HG03280 (cell line): ENCODE results near the gene PRKACB.
"Not testable (repeated sequence)": the region's sequence is repeated elsewhere in the genome, so short reads cannot be mapped to it uniquely, and the experiment has no call there.

Source experiments
- ATAC-seq: cut with Tn5 transposase; IDR thresholded peaks from one replicate; pipeline ENCODE4 v1.9.1; 2021; ENCODE audit warnings: mild to moderate bottlenecking, moderate library complexity; ENCODE audit not compliant: unreplicated experiment

PRKACB gene

GRCh38 chr1:84143796-84144565, at the start of gene PRKACB:
PRKACB (plus strand) TSS chr1:84144271; CDS start chr1:84144362, 91 bp downstream.
- peak; percentile 77 for ATAC-seq

DNA sequence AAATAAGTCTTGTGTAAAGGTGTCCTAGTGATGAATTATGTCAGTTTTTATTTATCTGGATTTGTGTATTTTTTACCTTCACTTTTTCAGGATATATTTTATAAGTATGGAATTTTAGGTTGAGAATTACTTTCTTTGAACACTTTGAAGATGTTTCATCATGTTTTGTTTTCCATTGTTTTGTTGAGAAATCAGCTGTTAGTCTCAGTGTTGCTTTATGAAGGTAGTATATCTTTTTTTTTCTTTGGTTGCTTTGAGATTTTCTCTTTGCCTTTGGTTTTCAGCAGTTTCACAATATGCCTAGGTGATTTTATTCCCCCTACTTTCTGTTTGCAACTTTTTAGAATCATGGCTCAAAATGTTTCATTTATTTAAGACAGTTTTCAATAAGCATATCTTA, 48.8 kb upstream of the PRKACB start:
- no peak for ATAC-seq

GRCh38 chr1:84096176-84096575, 47.9 kb upstream of the PRKACB start:
- no peak for ATAC-seq

DNA sequence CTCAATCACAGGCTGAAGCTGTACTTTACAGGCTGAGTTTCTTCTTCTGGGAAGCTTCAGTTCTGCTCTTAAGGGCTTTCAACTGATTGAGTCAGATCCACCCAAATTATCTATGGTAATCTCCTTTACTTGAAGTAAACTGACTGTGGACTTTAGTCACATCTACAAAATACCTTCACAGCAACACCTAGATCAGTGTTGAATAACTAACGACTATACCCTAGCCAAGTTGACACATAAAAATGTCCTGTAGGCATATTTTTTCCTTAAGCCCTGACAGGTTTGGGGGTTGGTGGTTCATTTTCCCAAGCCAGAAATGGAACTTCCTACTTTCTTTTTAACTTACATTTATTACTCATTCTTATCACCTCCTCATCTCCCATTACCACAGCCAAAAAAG, 42.9 kb upstream of the PRKACB start:
- no peak for ATAC-seq

DNA sequence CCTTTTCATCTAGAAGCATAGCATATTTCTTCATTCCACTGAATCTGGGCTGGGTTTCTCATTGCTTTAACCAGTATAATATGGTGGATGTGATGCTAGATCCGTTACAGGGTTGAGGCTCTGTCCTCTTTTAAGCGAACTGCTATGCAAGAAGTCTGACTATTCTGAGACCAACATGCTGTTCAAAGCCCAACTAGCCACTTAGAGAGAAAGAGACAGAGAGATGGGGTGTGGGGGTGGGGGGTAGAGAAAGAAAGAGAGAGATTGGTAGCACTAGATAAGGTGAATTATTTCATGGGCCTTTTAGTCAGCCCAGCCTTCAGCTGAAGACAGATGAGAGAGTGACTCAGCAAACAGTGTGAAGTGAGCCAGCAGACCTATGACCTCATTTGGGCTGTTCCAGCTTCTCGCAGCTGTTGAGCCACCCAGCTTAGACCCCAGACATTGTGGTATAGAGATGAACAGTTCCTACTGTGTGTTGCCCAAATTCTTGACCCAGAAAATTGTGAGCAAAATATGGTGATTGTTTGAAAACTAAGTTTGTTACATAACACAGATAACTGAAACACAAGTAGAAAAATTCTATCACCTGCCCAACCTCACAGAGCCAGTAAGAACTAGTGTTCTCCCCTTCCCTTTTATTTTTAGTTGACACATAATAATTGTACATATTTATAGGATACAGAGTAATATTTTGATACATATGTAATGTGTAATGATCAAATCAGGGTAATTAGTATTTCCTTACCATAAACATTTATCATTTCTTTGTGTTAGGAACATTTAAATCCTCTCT, 40.7 kb upstream of the PRKACB start:
- peak; percentile 68 for ATAC-seq

GRCh38 chr1:84107538-84107937, 36.5 kb upstream of the PRKACB start:
- ATAC-seq = not testable (repeated sequence)

GRCh38 chr1:84107955-84108354, 36.1 kb upstream of the PRKACB start:
- ATAC-seq = no peak

DNA sequence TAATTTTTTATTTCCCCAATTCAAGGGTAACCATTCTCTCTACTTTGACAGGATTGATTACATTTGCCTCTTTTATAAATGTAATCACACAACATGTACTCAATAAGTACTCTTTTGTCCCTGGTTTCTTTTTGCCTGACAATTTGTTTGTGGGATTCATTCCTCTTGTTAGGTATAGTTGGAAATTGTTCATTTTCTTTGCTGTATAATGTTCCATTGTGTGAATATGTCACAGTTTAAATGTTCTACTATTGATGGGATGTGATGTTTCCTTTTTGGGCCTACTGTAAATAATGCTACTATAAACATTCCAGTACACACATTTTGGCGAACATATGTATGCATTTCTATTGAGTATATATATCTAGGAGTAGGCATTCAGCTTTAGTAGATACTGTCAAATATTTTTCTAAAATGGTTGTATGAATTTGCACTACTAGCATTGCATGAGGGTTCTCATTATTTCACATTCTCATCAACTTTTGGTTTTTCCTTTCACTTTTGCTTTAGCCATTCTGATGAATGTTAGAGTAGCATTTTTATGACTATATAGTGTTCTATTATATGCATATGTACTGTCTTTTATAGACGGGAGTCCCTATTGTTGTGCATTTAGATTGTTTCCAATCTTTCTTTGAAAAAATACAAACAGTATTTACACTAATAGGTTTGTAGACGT, 35.0 kb upstream of the PRKACB start:
- ATAC-seq = no peak

DNA sequence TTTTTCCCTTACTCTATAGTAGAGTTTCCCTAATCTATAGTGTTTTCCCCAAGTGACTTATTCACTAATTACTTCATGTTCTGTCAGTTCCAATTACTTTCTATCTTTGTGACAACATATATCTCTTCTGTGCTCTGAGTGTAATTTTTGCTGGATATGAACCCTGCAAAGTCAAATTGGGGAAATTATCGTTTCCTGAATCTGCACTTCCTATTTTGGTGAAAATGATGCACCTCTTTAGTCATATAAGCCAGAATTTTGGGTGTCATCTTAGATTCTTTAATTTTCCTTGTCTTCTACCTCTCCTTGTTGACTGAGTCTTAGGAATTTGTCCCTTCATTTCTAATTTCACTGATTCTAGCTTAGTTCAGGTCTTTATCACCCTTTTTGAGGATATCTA, 33.4 kb upstream of the PRKACB start:
- ATAC-seq = no peak

GRCh38 chr1:84116558-84116957, 27.5 kb upstream of the PRKACB start:
- no peak for ATAC-seq

DNA sequence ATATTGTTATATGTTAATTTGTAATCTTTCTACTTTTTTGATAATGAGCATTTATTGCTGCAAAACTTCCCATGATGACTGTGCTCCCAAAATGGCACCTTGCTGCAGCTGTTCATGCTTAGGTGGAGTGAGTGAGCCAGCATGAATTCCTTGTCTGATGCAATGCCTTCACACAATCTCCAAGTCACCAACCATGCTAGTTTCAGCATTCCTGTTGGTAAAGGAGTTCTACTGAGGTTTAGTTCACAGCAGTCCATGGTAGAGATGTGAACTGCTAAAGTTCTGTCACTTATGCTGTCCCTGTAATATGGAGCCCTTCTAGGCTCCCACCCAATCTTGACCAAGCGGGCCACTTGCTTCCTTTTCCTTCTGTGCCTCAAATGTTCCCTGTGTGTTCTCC, 26.2 kb upstream of the PRKACB start:
- no peak for ATAC-seq

GRCh38 chr1:84121360-84121759, 22.7 kb upstream of the PRKACB start:
- no peak for ATAC-seq

GRCh38 chr1:84122780-84123382, 21.2 kb upstream of the PRKACB start:
- peak; percentile 74 for ATAC-seq

- ATAC-seq = no peak
Observed at GRCh38 chr1:84133479-84133878, 10.6 kb upstream of the PRKACB start.

DNA sequence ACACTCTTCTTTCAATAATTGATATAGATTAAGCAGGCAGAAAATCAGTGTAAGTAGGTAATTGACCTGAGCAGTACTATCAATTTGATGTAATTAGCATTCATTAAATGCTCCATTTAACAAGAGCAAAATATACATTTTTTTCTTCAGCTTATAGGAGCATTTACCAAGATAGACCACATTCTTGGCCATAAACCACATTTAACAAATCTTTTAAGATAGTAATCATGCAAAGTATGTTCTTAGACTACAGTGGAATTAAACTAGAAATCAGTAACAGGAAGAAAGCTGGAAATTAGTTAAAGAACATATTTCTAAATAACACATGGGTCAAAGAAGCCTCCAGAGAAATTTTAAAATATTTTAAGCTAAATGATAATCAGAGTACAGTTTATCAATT, 8.7 kb upstream of the PRKACB start:
- ATAC-seq = no peak

GRCh38 chr1:84141182-84142003, 2.7 kb upstream of the PRKACB start:
- ATAC-seq = no peak

DNA sequence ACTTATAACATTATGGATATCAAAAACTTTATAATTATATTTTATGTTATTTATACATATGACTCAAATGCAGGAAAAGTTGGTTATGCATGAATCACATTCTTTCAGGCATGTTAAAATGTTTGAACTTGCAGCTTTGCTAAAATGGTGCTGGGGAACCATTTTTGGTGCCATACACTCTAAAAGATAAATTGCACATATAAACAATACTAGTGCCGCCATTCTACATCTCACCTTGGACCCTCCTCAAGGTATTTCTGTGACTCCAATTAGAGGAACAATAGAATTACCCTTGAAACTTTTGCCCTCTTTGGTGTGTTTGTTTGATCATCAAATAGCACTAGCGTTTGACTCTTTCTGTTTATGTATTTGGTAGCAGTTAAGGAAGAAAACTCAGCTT, 997 bp downstream of the PRKACB start:
- no peak for ATAC-seq

DNA sequence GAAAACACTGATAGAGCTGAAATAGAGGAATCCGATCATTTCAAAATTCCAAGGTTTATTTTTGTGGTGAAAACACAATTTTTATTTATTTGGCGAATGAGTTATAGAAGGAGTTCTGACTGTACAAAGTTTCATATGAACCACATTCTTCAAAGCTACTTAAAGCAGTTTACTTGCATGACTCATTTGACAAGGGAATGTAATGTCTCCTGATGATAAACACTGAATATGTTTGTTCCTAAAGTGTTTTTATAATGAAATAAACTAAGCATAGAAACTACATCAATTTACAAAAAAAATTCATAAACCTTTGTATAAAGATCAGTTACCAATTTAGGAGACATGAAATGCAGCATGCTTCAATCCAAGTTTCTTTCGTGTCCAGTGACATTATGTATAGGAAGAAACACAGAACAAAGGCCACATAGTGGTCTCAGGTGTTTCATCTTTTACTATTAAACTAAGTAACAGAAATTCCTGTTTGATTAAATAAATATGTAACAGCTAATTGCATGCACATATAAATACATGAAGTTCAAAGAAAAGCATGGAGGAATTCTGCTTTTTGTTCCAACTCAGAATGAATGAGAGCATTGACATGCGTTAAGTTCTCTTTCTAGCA, 2.5 kb downstream of the PRKACB start:
- no peak for ATAC-seq

DNA sequence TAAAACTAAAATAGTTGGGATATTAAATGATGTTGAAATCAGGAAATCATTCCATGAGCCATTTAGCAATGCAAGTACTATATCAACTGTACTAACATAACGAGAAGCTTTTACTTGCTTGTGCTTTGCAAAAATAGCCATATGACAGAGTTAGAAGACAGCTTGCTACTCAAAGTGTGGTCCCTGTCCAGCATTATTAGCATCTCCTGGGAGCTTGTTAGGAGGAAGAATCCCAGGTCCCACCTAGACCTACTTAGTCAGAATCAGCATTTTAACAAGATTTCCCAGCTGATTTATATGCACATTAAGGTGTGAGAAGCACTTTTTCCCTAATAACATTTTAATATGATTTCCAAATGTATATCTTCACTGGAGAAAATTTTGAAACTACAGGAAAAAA, 4.7 kb downstream of the PRKACB start:
- no peak for ATAC-seq

DNA sequence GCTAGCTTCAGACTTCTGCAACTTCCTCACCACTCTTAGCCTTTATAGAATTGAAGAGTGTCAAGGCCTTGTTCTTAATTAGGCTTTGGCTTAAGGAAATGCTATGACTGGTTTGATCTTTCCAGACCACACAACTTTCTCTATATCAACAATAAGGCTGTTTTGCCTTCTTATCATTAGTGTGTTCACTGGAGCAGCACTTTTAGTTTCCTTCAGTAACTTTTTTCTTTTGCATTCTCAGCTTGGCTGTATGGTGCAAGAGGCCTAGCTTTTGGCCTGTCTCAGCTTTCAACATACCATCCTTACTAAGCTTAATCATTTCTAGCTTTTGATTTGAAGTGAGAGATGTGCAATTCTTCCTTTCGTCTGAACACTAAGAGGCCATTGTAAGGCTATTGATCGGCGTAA, 8.6 kb downstream of the PRKACB start:
- ATAC-seq = peak; percentile 64
